GM19351 (cell line): Measurements from ENCODE around the gene HOXB6.

Experiments used
- ATAC-seq: cut with Tn5 transposase; IDR thresholded peaks from one replicate; pipeline ENCODE4 v1.9.1; 2021; ENCODE audit warnings: mild to moderate bottlenecking, moderate library complexity; ENCODE audit not compliant: unreplicated experiment

HOXB6 gene

GRCh38 chr17:48568499-48569239, 36.1 kb downstream of the HOXB6 start:
- ATAC-seq = no peak

- no peak for ATAC-seq
These were observed 37.0 kb downstream of the HOXB6 start for GRCh38 chr17:48567646-48568354.

DNA sequence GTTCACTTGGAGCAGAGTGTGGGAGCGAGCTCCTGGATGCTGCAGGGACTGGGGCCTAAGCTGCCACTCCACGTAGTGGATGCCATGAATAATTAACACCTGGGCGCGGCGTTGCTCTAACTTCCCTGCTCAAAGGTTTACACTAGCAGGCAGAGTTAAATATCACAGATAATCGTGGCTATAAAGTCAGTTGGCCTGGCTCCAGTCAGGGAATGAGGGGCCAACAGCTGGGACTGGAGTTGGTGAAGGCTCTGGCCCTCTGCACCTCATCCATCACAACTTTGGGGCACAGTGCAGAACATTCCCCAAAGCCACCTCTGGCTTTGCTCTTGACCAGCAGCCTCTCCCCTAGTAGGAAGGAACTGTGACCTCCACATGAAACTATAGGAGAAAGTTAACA, 37.6 kb downstream of the HOXB6 start:
- ATAC-seq = no peak

DNA sequence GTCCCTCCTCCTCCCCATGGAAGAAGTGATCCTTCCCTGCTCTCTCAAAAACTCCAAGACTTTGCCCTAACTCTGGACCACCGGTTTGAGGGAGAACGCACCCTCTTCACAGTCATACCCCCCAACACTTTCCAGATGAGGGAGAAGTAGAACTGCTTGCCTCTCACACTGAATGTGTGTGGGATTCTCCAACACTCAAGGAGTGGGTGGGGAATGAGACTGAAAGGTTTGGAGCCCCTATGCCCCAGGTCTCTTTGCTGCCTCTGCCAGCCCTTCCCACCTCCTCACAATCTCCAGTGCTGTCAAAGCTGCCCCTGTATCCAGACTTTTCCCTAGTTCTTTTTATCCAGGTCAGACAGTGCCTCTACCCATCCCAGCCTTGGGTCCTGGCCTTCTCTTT, 38.1 kb downstream of the HOXB6 start:
- ATAC-seq = no peak

DNA sequence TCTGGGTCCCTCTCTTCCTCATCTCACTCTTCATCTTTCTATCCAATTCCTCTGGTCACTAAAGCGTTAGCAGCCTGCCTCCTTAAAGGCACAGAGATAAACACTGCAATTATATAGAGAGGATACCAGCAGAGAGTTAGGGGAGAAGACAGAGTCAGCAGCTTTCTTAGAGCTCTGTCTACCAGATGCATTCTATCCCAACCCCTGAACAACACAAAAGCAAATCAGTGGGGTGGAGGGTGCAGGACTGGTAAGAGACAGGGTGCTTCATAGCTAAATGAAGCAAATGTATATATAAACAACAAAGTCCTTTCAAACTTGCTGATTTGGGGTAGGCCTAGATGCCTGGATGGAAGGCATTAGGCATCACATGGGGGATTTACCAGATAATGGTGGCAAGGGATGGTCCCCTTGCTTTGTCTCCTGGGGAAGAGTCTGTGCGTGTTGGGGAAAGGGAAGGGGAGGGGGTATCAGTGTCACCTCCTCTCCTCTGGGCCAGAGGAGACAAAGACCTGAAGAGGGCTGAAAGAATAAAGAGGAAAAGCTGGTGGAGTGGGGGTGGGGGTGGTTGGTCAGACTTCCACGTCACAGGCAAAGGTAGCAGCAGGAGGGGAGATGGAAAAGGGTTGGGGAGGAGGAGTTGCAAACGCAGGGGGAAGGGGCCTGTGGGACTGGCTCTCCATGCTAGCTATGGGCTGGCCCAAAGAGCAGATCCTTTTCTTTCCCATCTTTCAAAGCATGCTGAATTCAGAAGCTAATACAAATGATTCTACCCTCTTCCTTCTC, 38.7 kb downstream of the HOXB6 start:
- no peak for ATAC-seq

DNA sequence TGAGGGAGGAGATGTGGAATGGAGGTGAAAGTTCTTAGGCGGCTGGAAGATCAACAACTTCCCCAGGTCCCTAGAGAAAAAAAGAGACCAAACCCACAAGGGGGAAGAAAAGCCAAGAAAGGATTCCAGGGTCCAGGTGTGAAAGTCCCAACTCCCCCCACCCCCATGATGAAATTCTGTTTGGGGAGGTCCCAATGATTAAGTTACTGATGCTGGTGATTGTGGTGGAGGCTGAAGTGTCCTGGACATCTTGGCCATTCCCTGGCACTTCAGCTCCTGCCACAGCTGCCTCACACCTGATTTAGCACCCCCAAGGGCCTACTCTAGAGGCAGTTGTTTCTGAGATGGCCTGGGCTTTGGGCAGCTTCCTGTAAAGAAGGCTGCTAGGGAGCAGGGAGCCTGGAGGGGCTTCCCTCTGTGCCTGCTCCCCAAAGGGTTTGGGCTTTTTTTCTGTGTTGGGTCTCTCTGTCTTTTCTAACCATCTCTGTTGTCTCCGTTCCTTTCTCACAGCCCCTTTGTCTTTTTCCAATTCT, 39.7 kb downstream of the HOXB6 start:
- ATAC-seq = no peak

GRCh38 chr17:48564188-48565021, 40.4 kb downstream of the HOXB6 start:
- ATAC-seq = no peak

DNA sequence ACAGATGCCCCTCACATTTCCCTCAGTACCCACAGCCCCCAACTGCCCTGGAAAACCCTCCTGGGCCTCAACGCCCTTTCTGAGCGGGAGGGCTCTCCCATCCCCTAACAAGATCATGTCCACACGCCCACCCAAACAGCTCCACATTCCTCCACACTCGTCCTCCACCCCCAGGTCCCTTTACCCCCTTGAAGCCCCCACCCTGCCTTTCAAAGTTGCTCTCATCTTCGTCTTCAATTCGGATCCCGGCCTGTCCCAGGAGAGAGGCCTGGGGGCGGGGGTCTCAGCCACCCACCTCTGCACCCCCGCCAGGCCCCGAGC, 41.0 kb downstream of the HOXB6 start:
- ATAC-seq = no peak

DNA sequence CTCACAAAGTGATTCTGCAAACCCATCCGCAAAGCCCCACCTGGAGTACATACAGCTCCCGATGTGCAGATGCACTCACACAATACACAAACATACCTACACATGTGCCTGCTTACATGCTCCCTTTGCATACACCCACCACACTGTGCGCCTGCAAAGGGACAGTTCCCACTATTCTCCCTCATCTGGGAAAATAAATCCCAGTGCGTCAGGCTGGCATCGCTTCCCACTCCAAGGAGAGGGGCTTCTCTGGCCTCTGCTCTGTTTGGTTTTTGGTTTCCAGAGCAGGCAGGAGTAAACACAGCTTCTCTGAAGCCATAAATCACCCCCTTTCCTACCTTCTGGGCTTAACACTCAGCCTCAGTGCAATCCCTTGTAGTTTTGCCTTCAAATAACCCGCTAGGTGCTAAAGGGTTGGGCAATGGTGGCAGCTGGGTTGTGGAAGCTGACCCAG, 41.4 kb downstream of the HOXB6 start:
- ATAC-seq = no peak

- ATAC-seq = no peak
These were observed 41.9 kb downstream of the HOXB6 start for GRCh38 chr17:48562934-48563333.

- no peak for ATAC-seq
These were observed 42.6 kb downstream of the HOXB6 start for GRCh38 chr17:48561884-48562810.

DNA sequence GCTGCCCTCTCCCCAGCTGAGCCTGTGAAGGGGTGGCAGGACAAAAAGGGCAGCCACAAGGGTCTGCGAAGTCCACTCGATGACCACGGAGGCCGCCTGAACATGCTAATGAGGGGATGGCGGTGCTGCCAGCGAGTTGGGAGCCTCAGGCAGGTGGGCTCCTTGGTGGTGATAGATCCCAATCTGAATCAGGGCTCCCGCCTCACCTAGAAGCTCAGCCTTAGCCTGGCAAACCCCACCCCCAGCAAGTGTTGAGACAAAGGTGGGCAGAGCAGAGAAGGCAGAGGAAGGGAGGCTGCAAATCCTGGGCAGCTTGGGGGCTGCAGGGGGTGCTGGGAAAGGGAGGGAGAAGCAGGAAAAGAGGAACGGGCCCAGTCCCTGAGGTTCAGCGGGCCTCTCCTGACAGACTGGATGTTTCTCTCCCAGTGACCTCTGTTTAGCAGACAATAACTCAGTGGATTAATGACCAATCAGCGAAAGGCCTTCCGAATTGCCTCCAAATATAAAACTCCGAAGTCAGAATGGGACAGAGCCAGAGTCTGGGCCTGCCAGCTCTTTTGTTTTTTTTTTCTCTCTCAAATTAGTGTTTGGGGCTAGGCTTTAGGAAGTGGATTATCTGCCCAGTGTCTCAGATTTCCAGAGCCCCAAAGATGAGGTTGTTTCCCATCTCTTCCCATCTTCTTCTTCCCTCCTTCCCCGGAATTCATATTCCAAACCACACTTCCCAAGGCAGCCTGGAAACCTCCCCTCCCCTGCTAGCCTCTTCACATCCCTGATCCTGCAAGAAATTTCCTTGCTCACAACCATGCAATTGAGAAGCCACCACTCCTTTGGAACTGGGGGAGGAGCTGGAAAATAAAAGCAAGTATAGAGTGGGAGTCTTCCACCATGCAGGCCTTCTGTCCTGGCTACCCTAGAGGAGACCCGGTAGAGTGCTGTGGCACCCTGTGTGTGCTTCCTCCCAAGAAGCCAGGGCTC, 44.7 kb downstream of the HOXB6 start:
- no peak for ATAC-seq

DNA sequence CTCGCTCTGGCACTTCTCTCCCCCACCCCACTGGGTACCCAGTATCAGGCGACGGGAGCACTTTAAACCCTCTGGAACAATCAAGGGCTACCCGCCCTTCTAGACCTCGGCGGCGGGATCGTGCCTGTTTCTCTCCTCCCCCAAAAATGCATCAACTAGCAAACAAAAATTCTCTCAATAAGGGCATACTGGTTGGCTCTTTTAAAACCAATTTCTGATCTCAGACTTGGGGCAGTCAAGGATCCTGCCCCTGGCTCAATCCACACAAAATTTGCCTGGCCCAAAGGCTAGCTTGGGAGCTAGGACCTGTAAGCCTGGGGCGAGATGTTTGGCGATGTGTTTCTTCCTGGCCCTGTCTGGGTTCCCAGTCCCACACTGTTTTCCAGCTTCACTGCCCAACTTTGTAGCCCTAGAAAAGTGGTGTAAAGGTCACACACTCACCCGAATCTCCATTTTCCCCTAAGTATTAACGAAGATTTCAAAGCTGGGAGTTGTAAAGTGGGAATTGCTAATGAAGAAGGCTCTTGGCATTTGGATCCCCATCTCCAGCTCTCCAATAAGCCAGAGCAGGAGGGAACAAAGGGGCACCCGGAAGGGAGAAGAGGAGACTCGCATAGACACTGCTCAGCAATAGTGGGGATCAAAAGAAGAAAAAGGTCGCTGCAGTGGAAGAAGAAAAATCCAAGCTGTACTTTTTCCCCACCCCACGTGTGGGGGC, 45.5 kb downstream of the HOXB6 start:
- ATAC-seq = no peak

DNA sequence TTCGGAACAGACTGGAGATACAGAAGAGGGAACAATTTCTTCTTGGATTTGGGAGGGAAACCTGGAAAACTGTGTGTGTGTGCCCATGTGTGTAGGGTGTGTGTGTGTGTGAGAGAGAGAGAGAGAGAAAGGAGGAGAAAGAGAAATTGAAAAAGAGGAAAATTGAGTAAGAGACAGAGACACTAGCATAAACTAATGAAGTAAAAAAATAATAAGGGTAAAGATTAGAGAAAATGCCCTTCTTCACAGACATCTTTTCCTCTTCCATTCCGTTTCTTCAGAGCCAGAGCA, 46.0 kb downstream of the HOXB6 start:
- no peak for ATAC-seq

DNA sequence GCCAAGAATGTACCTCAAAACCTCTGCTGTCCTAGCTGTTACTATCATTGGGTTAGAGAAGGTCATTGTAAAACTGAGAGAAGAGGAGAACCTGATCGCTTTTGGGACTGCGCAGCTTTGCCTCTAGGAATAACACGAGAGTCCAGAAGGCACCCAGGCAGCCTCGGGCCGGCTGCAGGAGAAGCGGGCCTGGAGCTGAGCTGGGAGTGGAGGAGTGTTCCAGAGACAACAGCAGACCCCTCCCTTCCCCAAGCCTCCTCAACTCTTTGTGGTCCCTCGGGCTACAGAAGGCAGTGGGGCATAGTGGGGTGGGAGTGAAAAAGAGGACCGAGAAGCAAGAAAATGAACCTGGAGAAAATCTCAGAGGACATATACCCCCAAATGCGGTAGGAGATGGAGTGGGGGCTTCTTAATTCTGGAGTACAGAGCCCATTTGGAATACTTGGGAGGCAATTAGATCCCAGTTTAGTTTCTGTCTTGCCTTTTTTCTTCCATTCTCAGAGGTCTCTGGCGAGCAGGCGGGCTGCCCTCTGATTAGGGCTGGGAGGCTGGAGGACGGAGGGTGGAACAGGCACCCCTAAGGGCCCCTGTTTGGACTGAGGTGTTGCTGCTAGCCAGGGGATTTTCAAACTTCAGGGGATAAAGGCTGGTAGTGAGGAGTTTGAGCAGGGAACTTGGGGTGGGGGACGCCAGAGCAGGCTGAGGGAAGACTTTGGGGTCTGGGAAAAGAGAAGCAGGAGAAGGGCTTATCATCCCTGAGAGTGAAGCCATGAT, 46.5 kb downstream of the HOXB6 start:
- no peak for ATAC-seq

GRCh38 chr17:48556576-48557401, 48.0 kb downstream of the HOXB6 start:
- no peak for ATAC-seq

- ATAC-seq = no peak
These were observed 48.6 kb downstream of the HOXB6 start for GRCh38 chr17:48556229-48556575.
